ENCODE measurements around the gene MT1H.

The MT1H gene

DNA sequence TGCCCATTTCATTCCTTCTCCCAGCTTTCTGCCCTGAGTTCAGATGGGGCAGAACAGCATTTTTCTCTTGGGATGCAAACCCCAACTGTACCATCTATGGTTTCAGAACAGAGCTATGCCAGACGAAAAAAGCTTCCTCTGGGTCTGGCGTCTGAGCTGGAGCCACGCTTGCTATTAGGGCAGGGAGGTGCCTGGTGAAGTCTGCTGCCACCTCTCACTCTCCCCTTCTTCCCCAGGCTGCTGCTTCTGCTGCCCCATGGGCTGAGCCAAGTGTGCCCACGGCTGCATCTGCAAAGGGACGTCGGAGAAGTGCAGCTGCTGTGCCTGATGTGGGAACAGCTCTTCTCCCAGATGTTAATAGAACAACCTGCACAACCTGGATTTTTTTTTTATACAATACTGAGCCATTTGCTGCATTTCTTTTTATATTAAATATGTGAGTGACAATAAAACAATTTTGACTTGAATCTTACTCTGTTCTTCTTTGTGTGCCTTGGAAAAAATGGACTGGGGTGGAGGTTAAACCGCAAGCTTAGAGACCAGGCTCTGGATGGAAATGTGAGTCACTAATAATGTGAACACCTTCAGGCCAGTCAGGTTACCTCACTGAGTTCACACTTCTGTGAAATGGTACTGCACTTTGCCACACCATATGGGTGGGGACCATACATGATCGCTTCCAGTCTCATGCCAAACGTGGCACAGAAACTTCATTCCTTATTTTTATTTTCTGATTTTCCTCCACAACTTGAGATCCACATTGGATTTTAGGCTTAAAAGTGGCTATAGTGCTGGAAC is 32.8 kb upstream of the MT1H start:
- no peak for DNase-seq (ENCODE audit: low read depth in 2 of 2)

DNA sequence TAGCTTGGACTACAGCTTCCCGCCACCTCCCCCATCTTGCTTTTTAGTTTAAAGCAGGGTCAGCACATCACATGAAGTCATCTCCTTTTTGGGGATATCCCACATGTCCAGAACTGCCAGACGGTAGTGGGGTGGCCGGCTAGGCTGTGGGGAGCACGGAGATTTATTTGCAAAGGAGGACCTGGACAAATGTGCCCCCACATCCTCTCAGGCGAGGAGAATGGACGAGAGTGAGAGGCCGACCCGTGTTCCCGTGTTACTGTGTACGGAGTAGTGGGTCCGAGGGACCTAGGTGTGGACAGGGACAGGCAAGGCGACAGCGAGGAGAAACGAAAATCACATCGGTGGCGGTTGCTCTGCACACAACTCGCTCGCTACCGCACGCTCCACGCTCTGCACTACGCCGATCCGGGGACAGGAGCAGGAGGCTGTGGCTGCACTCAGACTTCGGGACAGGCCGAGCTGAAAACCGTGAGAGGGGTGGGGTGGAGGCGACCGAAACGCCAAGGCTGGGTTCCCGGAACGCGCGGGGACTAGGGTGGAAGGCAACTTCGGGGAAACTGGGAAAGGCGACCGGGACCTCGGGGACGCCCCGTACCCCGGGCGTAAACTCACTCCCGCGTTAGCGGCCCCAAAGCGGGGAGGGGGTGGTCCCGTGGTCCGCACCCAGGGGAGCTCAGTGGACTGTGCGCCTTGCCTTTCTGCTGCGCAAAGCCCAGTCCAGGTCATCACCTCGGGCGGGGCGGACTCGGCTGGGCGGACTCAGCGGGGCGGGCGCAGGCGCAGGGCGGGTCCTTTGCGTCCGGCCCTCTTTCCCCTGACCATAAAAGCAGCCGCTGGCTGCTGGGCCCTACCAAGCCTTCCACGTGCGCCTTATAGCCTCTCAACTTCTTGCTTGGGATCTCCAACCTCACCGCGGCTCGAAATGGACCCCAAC is 31.5 kb upstream of the MT1H start, which contains the start of gene MT1A:
Gene MT1A, plus strand, starts transcription at position 853 of the 937 bp plus-strand sequence. Its CDS starts 73 bp downstream, at position 926.
- DNase-seq (ENCODE audit: low read depth in 2 of 2), result no peak

DNA sequence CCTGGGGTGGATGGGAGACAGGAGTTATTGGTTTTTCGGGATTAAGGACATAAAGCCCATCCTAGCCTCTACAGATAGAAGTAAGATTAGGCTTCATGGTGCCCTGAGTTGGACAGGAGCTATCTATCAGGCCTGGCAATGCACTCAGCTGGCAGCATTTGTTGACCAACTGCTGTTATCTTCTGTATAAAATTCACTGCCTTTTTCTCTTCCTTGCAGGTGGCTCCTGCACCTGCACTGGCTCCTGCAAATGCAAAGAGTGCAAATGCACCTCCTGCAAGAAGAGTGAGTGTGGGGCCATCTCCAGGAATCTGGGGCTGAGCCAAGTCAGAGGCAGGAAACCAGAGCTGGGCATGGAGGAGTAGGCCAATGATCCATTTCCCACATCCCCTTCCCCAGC is 30.6 kb upstream of the MT1H start:
- DNase-seq (ENCODE audit: low read depth in 2 of 2), result no peak

DNA sequence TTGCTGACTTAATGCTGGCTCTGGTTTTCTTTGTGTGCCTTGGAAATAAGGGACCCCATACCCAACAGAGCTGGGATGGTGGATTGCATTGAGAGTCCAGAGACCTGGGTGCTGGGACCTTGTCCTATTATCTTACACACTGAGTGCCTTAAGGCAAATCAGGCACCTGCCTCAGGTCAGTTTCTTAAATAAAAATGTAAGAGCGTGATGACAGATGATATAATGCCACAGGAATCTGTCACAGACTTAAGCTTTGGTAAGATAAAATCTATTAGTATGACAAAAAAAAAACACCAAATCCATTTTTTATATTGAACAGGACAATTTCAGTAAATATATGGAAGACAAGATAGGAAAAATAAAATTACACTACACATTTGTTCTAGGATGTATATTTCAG is 29.5 kb upstream of the MT1H start:
- DNase-seq (ENCODE audit: low read depth in 2 of 2), result no peak

DNA sequence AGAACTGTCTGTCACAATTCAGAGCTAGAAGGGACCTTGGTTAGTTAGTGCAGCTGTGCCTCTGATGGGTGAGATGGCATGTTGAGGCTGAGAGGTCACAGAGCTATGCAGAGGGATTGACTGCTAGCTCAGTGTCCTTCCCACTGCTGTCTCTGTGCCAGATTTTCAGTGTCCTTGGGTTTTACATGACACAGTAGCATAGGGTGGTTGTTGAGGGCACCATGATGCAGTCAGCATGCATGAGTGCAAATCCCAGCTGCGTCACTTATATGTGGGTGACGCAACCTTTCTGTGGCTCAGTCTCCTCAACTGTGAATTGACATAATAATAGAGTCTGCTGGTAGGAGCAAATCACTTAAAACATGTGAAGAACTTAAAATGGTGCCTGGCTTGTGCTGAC is 28.4 kb upstream of the MT1H start:
- DNase-seq (ENCODE audit: low read depth in 2 of 2), result no peak

DNA sequence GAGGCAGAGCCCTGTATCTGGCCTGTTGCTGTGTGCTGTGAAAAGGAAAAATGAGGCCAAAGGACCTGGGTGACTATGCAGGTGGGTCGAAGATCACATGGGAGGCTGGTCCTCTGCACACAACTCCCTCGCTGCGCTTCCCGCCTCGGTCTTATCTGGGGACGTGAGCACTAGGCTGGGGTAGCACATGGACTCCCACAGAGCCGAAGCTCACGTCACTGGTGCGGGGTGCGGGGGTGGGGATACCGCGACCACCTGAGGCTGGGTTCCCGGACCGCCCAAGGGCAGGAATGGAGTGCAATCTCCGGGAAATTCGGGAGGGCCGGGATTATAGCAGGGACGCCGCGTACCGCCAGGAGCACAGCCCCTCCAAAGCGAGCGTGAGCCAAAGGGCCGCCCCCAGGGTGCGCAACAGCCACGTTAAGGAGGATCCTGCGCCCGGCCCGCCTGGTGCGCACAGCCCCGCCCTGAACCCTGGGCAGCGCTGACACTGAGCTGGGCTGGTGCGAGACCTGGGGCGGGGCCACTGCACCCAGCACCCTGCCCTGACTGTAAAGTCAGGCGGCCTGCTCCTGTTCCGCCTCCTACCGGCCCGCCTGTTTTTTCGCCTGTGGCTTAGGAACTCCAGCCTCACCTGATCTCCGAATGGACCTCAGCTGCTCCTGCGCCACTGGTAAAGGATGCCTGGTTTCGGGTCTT is 26.4 kb upstream of the MT1H start:
- DNase-seq (ENCODE audit: low read depth in 2 of 2), result peak; percentile 68 to 79

DNA sequence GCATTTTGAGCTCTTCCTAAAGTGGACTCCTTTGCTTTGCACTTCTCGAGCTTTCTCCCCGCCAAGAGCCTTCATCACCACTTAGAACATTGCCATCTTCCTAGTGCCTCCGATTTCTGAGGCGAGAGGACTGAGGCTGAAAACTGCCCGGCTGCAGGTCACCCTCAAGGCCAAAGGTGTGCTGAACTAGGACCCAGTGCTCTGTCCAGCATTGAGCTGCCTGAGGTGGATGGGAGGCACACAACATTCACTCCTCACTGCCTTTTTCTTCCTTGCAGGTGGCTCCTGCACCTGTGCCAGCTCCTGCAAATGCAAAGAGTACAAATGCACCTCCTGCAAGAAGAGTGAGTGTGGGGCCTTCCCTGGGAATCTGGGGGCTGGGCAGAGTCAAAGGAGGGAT is 25.8 kb upstream of the MT1H start:
- DNase-seq (ENCODE audit: low read depth in 2 of 2), result no peak

DNA sequence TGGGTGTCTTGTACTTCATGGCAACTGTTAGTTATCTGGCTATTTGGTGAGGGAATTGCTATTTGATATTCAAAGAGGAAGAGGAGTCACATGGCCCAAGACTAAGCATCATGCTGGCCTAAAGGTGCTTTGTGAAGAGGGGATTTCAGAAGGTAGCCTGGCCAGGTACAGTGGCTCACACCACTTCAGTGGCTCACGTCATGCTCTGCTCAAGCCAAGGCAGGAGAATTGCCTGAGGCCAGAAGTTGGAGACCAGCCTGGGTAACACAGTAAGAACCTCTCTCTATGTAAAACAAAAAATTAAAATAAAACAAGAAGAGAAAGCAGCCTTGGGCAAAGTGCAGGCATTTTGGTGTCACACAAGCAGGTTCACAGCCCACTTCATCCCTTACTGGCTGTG is 24.3 kb upstream of the MT1H start:
- DNase-seq (ENCODE audit: low read depth in 2 of 2), result no peak

DNA sequence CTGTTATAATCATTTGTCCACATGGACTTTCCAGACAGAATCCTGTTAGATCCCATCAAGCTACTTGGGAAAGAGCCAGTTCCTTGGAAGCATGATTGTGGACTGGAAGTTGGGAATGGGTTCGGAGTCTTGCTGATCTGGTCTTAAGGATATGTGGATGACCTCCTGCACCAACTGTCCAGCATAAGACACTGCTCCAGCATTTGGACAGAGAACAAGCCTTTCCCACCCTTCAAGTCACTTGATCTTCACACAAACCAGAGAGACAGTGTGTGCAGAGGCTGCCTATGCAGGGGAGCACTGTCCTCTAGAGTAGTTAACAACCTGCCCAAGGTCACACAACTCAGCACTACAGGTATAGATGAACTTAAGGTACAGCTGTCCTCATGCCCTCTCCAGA is 23.8 kb upstream of the MT1H start:
- DNase-seq (ENCODE audit: low read depth in 2 of 2), result no peak

DNA sequence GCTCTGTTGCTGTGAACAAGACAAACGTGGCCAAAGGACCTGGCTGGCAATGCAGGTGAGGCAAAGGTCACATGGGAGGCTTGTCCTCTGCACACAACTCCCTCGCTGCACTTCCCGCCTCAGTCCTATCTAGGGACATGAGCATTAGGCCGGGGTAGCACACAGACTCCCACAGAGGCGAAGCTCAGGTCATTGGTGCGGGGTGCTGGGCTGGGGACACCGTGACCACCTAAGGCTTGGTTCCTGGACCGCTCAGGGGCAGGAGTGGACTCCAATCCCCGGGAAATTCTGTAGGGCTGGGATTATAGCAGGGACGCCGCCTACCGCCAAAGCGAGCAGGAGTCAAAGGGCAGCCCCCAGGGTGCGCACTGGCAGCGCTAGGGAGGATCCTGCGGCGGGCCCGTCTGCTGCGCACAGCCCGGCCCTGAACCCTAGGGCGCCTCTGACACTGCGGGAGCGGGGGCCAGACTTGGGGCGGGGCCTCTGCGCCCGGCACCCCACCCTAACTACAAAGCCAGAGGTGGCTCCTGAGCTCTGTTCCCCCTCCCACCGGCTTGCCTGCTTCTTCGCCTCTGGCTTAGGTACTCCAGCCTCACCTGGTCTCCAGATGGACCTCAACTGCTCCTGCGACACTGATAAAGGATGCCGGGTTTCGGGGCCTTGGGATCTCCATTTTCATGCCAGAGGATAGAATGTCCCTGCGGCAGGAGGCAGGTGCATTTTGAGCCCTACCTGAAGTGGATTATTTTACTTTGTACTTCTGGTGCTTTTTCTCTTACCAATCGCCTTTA is 21.8 kb upstream of the MT1H start:
- no peak for DNase-seq (ENCODE audit: low read depth in 2 of 2)

DNA sequence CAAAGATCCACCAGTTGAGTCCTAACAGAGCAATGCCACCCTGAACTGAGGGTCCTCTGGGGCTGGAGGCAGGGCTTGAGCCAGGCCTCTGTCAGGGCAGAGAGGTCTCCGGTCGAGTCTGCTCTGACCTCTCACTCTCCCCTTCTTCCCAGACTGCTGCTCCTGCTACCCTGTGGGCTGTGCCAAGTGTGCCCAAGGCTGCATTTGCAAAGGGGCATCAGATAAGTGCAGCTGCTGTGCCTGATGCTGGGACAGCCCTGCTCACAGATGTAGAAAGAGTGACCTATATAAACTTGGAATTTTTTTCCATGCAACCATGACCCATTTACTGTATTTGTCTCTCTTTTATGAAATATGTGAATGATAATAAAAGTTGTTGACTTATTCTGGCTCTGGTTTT is 20.3 kb upstream of the MT1H start:
- no peak for DNase-seq (ENCODE audit: low read depth in 2 of 2)

DNA sequence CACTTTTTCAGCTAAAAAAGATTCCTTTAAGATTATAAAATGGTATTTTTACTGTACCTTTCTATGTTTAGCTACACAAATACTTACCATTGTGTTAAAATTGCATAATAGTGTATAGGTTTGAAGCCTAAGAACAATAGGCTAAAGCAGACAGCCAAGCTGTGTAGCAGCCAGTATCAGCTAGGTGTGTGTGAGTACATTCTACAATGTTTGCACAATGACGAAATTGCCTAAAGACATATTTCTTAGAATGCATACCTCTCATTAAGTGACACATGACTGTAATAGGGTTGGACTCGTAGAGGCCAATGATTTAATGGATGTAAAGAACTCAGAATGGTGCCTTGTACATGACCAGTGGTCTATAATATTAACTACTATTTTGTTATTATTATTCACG is 19.8 kb upstream of the MT1H start:
- DNase-seq (ENCODE audit: low read depth in 2 of 2), result no peak

DNA sequence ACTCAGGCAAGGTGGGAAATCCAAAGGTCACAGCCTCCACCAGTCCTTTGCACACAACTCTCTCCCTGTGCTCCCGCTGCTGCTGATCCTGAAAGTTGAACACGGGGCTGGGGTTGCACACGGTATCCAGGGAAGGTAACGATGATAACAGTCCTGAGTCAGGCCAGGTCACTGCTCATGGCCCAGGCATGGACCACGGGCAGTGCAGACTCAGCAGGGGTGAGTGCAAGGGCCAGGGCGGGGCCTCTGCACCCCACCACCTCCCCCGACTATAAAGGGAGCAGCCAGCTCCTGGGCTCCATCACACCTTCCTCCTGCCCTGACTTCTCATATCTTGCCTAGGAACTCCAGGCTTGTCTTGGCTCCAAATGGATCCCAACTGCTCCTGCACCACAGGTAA is 18.0 kb upstream of the MT1H start, which contains the start of gene MT1B:
Gene MT1B, plus strand, starts transcription at position 301 of the 400 bp plus-strand sequence. Its CDS starts 68 bp downstream, at position 369.
- no peak for DNase-seq (ENCODE audit: low read depth in 2 of 2)

DNA sequence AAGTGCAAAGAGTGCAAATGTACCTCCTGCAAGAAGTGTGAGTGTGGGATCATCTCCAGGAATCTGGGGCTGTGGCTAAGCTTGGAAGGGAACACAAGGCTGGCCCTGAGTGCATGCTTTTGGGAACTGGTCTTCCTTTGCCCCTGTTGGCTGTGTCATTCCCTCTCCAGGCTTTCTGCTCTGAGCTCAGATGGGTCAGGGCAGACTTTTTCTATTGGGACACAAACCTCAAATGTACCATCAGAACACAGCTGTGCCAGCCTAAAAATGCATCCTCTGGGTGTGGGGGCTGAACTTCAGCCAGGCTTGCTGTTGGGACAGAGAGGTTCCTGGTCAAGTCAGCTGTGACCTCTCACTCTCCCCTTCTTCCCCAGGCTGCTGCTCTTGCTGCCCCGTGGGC is 17.0 kb upstream of the MT1H start:
- no peak for DNase-seq (ENCODE audit: low read depth in 2 of 2)

DNA sequence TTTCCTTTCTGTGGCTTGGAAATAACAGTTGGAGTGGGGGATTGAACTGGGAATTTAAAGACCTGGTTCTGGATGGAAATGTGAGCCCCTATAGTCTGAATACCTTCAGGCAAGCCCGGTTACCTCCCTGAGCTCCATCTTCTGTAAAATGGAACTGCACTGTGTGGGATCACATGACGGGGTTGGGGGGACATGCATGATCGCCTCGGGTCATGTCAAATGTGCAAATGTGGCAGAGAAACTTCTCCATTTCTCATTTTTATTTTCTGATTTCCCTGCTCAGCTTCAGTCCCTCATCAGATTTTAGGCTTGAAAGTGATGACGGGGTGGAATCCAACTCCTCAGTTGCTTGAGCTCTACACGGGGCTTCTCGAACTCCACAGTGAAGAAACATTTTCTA is 16.4 kb upstream of the MT1H start:
- no peak for DNase-seq (ENCODE audit: low read depth in 2 of 2)

DNA sequence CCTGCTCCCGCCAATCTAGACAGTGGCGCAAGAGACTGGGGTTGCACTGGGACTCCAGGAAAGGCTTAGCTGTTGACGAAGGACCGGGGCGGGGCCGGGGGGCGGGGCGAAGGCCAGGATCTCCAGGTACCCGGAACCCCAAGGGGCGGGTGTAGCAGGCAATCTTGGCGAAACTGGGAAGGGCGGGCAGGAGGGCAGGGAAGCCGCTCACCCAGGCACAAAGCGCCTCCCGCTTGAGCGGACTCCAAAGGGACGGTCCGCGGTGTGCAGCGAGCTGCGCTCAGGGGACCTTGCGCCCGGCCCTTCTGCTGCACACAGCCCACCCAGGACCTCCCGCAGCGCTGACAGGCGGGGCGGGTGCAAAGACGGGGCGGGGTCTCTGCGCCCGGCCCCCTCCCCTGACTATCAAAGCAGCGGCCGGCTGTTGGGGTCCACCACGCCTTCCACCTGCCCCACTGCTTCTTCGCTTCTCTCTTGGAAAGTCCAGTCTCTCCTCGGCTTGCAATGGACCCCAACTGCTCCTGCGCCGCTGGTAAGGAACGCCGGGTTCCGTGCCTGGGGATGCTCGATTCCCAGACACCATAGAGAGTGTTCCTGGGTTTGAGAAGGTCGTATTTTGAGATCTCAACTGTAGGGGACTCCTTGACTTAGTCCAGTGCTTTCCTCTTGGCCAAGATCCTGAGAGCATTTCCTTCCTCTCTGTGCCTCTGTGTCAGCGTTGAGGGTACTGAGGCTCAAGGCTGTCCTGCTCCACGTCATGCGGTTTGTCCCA is 11.9 kb upstream of the MT1H start, which contains the start of gene MT1F:
Gene MT1F, plus strand, starts transcription at position 405 of the 772 bp plus-strand sequence. Its CDS starts 100 bp downstream, at position 505.
- DNase-seq (ENCODE audit: low read depth in 2 of 2), result peak; percentile 58 to 66

DNA sequence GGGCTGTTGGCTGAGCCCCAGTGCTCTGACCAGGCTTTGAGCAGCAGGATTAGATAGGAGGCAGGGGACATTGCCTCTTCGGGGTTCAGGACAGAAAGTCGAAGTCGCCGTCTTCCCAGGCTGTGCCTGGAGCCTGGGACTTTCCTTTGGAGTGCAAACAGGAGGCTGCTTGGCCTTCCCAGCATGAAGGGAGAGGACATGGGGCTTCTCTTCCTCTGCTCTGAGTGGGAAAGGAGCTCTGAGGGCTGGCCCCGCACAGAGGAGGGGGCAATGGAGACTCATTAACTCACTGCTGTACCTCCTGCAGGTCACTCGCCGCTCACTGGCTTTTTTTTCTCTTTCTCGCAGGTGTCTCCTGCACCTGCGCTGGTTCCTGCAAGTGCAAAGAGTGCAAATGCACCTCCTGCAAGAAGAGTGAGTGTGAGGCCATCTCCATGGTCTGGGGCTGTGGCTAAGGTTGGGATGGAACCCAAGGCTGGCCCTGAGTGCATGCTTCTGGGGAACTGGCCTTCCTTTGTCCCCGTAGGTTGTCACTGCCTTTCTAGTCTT is 11.2 kb upstream of the MT1H start:
- no peak for DNase-seq (ENCODE audit: low read depth in 2 of 2)

DNA sequence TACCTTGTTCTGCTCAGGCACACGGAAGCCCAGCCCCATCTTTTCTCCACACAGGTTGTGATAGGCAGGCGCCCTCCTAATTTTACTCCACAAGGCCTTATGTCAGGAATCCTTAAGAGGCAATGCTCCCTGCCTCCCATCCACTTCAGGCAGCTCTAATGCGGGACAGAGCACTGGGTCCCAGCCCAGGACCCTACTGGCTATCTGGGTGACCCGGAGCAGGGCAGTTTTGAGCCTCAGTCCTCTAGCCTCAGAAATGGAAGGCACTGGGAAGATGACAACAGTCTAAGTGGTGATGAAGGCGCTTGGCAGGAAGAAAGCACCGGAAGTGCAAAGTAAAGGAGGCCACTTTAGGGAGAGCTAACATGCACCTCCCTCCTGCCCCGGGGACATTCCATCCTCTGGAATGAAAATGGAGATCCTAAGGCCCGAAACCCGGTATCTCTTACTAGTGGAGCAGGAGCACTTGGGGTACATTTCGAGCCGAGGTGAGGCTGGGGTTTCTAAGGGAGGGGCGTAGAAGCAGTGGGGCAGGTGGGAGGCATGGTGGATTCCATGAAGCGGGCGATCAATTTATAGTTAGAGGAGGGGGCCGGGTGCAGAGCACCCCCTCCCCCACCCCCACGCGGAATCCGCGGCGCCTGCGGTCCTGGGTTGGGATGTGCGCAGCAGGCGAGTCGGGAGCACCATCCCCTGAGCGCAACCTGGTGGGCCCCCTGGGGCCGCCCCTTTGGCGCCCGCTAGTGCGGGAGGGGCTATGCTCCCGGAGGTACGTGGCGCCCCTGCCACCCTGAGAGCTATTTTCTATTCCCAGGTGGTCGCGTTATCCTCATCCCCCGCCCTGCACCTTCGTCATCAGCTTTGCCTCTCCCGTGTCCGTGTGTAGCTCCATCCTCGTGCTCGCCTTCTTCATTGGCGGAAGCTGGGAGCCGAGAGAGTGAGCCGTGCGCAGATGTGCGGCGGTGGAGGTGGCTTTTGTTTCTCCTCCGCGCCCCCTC is 7.0 kb upstream of the MT1H start:
- DNase-seq (ENCODE audit: low read depth in 2 of 2), result no peak

DNA sequence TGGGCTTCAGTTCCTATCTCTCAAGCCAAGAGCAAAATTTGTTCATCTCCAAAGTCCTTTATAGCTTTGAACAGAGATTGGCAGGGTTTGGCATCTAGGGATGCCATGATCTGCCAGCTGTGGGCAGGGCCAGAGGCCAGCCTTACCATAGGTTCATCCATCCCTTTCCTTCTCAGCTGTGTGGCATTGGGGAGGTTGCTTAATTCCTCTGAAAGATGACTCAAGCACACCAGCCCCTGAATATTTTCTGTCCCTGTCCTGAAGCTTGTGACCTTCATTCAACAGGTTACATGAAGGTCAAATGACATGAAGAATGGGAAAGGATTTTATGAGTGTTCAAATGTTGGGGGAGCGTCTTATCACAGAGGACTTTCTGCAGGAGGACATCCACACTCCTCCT is 5.1 kb upstream of the MT1H start:
- DNase-seq (ENCODE audit: low read depth in 2 of 2), result no peak
